NCI-H2196 (cell line): ENCODE measurements around the gene GPRC5C.

Source experiments
- DNase-seq: peaks from one replicate; lab custom pipeline; 2025; ENCODE audit not compliant: unreplicated experiment; lab: John Stamatoyannopoulos, UW

The GPRC5C gene, protein sequence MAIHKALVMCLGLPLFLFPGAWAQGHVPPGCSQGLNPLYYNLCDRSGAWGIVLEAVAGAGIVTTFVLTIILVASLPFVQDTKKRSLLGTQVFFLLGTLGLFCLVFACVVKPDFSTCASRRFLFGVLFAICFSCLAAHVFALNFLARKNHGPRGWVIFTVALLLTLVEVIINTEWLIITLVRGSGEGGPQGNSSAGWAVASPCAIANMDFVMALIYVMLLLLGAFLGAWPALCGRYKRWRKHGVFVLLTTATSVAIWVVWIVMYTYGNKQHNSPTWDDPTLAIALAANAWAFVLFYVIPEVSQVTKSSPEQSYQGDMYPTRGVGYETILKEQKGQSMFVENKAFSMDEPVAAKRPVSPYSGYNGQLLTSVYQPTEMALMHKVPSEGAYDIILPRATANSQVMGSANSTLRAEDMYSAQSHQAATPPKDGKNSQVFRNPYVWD

DNA sequence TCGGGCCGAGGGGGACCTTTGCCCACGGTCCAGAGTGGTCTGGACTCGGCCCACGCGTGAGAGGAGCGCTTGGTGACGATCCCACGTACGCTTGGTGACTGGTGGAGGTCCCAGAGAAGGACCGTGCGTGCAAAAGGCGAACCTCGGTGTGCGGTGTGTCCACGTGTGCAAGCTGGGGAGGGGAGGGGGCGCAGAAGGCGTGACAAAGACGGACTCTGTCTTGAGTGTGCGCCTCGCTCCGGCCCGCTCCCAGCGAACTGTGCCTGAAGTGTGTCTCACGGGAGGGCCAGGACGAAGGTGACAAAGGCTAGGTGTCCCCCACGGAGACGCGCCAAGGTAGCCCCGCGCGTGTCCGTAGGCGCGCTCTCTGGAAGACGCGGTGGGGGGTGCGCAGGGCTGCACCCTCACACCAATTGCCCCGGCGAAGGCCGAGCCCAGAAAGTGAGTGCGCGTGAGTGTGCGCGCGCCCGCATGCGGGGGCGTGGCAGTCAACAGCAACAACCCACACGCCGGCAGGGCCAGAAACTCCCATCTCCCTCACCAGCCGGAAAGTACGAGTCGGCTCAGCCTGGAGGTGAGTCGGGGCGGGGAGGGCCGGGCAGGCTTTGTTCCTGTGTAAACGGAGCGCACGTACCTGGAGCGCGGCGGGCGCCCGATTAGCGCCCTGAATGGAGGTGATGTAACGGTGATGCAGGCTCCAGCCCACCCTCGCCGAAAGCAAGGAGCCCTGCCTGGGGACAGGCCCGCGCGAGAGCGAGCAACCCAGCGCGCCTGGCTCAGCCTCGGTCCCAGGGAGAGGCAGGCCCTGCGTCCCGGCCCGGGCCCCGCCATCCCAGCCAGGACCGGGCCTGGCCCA, at the start of gene GPRC5C:
GPRC5C (plus strand) TSS at position 521 of the 856 bp plus-strand sequence. CDS start 7,689 bp downstream, outside the sequence.
- peak; percentile 89 for DNase-seq

DNA sequence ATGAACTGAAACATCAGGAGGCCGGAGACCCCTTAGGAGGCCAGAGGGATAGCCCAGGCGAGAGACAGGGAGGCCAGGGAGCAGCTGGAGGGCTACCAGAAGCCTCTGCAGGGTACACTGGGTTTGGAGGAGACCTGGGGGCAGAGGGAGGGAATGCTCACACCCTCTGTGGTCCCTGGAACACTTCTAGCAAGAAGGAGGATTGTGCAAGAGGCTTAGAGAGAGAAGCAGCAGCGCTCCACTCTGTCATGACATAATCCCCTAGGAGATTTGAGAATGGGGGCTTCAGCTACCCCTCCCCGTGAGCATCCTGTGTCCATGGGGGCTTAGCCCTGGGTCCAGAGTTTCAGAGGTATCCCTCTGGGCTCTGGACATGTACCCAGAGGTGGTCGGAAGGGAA, 48.7 kb upstream of the GPRC5C start:
- DNase-seq = no peak

DNA sequence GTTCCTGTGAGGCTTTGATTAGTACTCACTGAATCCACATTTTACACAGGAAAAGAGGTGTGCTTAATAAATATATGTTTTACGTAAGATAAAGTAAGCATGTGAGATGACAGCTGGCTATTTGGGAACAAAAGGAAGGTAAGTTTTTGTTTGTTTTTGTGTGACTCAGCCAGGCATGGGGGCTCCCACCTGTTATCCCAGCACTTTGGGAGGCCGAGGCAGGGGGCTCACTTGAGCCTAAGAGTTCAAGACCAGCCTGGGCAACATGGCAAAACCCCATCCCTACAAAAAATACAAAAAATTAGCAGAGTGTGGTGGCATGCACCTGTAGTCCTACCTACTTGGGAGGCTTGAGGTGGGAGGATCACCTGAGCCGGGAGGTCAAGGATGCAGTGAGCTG, 46.7 kb upstream of the GPRC5C start:
- DNase-seq = no peak

DNA sequence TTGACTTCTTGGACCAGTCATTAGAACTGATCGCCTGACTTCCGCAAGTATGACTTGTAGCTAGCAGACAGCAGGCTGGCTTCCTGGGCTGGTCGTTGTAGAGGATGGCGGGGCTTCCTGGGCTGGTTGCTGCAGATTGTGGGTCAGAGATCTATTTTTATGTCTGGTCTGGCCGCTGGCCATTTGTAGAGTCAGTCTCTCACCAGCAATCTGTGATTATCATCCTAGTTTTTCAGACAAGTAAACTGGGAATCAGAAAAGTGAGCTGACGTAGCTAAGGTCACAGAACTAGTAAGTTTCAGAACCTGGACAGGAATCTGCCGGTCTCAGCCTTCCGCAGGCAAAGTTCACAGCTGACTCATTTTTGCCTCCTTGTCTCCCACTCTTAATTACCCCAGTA, 45.5 kb upstream of the GPRC5C start:
- DNase-seq = no peak

DNA sequence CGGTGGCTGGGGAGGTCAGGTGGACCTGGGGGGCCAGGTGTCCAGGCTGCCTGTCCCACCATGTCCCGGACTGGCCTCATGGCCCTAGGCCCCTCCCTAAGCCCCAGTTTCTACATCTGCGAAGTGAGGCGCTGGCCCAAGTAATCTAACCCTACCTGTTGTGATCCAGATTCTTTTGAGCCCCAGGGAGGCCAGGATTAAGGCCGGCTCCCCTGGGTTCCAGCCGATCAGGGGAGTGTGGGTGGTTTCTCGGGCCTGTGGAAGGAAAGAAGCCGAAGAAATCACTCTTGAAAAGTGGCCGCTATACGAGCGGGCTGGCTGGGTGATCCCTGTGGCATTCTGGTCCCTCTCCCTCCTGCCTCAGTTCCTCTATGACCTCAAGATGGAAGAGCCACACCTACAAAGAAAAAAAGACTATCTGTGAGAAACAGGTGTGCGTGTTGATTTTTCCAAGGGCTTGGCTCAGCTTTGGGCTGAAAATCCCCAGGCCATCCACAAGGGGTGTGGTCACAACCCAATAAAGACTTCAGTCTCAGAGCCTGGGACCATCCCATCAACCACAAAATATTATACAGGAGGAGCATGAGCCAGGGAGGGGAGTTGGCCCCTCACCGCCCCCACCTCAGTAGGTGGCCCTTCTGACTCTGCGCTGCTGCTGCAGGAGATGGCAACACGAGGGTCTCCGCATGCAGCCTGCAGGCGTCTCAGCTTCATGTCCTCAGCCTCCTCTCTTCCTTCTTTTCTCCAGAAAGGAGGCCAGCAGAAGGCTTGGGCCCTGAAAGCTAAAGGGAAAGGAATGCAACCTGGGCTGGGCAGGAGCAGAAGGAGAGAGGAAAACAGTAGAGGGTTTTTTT, 44.3 kb upstream of the GPRC5C start:
- DNase-seq = no peak

DNA sequence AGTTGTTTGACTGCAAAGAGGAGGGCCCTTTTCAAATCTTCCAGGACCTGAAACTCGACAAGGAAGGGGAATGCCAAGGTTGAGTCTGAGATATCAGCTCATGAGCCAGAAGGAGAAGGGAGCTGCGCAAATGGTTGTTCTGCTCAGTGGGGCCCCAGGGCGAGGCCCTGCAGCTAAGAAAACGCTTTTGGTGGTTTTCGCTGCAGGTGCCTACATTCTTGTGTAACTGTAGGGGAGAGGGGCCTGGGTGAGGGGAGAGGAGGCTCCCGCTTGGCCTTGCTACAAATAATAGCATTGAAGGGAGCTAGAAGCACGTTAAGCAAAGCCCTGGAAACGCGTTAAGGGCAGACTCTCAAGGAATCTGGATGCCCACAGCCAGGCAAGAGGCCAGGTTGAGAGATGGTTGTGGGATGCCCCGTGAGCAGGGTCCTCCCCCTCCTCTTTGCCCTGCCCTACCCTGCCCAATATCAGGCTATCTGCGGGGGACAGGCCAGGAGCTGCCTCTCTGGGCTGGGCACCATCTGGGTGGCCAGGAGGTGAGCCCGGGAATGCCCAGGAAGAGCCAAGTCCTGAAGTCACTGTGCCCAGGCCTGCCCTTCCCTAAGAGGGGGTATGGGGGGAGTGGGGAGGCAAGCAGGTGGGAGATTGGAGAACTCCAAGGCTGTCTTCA, 42.7 kb upstream of the GPRC5C start:
- DNase-seq = no peak

DNA sequence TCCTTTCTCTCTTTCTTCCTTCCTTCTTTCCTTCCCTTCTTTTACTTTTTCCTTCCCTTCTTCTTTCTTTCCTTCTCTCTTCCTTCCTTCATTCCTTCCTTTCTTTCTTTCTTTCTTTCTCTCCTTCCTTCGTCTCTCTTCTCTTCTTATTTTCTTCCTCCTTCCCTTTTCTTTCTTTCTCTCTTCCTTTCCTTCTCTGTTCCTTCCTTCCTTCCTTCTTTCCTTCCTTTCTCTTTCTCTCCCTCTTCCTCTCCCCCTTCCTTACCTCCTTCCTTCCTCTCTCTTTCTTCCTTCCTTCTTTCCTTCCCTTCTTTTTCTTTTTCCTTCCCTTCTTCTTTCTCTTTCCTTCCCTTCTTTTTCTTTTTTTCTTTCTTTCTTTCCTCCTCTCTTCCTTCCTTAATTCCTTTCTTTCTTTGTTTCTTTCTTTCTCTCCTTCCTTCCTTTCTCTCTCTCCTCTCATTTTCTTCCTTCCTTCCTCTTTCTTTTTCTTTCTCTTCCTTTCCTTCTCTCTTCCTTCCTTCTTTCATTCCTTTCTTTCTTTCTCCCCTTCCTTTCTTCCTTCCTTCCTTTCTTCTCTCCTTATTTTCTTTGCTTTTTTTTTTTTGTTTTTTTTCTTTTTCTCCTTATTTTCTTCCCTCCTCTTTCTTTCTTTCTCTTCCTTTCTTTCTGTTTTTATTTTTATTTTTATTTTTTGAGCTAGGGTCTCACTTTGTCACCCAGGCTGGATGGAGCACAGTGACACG, 41.8 kb upstream of the GPRC5C start:
- DNase-seq = no peak

DNA sequence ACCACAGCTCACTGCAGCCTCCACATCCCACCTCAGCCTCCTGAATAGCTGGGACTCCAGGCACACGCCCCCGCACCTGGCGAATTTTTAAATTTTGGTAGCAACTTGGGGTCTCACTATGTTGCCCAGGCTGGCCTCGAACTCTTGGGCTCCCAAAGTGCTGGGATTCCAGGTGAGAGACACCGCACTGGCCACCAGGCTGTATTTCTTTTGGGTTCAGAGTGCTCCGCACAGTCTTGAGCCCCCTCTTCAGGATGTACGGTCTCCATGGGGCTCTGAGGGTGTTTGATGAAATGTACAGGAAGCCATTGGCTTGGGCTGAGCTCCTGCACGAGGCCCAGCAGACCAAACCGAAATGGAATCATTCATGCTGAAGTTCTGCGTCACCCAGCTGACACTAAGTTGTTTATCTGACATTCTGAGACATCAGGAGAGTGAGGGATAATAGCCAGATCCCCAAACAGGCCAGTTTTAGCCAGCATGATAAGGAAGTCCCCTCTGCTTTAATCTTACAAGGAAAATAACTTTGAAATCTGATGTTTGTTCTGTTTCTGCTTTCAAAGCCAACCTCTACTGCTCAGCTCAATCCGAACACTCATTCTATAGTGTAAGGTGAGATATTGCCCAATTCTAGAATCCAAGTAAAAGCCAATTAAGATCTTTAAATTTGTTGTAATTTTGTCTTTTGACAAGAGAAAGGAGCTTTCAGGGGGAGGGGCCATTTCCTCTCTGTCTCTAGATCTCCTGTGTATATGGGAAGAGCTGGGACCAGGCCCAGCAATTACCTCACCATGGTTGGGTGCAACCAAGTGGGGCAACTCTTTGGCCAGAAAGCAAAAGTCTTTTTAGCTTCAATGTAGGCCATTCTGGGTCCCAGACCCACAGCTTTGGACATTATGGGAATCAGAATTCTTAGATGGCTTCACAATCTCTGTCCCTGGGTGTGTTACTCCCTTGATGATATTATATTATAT, 40.9 kb upstream of the GPRC5C start:
- DNase-seq = no peak

DNA sequence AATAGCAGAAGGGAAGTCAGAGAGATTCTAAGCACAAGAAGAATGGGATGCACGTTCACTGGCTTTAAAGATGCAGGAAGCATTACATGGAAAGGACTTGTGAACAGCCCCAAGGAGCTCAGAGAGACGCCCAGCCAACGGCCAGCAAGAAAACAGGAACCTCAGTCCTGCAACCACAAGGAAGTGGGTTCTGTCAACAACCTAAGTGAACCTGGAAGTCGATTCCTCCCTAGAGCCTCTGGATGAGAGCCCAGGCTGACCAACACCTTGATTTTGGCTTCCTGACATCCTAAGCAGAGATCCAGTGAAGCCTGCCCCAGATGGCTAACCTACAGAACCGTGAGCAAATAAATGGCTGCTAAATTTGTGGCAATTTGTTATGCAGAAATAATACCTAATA, 40.1 kb upstream of the GPRC5C start:
- no peak for DNase-seq

DNA sequence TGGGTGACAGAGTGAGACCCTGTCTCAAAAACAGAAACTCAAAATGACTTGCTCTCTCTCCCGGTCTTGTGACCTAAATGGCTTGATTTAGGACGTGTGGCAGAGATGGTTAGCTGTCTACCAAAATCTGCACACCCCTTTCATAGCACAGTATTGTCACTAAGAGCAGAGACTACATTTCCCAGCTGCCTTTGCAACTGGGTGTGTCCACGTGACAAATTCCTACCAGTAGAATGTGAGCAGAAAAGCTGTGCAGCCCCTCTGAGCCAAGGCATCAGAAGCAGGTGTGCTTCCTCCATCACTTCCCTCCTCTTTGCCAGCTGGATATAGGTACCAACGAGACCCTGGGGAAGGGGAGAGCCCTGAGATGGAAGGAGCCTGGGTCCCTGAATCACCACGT, 39.0 kb upstream of the GPRC5C start:
- no peak for DNase-seq

DNA sequence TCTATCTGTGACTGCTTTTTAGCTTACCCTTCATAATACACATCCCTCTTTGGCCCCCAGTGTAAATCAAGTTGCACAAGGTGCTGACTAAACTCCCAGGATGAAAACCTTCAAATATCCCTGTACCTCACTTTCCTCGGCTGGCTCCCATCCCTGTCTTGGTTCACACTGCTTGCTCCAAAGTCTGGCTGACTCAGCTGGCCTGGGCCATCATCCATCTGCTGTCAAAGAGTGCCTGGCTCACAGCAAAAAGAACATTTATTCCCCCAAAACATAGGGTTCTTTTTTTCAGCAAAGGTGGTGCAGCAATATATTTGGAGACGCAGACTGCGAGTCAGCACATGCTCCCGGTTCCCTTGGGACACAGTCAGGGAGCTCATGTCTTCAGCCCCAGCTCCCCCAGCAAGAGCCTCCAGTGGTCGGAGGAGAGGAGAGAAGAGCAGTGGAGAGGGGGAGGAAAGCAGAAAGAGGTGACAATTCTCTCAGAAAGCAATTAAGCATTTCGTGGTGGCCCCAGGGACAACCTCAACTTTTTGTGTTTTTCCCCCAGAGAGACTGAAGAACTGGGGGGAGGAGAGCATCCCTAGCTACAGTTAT, 38.4 kb upstream of the GPRC5C start:
- DNase-seq = no peak

DNA sequence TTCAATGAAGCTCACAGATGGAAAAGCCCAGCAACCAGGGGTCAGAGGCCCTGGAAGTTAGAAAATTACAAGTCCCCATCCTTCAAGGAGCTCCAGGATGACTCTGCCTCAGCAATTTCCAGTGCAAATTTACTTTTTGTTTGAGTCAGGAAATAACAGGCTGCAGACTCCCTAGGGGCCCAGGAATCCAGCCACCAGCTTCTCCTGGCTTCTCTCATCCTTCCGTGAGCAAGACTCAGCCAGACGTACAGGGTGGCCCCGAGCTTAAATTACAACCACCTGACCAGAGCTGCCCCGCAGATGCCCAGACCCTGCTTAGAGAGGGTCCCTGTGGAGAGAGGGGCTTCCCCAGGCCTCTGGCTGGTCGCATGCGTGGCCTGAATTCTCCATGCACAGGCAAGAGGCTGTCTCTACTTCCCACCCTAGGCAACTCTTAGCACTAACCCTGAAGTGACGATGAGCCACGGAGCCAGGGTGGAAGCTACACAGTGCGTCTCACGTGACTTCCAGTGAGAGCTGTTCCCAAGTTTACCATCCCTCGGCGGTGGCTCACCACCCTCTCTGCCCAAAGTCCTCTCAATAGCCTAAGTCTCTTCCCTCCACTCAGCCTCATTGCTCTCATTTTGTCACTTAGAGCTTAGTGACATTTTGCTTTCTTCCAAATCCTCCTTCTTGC, 37.5 kb upstream of the GPRC5C start:
- DNase-seq = no peak

DNA sequence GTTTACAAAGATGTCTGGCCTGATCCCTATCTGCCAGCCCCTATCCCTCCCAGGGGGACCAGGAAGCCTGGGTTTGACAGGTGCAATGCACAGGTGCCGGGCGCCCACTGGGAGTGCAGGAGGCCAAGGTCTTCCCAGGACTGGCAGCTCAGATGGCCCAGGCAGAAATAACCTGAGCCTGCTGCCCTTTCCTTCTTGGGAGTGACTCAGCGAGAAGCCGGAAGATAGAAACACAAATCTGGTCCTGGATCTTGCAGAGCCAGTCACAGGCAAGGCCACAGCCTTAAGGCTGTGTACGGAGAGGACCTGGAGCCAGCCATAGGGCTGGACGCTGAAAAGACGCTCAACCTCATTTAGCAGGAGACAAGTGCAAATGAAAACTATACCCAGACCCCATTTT, 36.9 kb upstream of the GPRC5C start:
- no peak for DNase-seq

DNA sequence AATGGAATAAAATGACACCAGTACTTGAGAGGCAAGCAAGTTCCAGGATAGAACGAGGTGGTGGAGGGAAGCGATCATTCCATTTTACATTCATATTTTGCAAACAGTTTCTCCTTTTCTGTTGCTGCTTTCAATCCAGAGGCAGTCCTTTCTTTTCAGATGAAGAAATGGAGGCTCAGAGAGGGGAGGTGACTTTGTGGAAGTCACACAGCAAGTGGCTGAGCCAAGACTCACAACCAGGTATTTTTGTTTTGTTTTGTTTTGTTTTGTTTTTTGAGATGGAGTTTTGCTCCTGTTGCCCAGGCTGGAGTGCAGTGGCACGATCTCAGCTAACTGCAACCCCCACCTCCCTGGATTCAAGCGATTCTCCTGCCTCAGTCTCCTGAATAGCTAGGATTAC, 35.3 kb upstream of the GPRC5C start:
- DNase-seq = no peak

DNA sequence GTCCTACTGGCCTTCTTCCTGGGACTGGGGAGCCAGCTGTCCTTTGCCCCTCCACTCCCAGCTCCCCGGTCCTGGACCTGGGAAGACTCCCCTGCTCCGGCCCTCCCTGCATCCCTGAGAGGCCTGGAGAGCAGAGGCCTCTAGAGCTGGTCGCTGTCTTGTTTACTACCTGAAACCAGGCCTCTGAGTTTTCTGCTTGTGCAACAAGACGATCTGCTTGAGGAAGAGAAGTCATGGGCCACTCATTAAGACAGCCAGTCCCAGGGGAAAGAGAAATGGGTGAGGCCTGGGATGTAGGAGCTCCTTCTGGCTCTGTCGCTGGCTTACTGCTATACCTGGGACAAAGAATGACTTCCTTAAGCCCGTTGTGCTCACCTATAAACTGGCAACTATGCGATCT, 29.8 kb upstream of the GPRC5C start:
- no peak for DNase-seq

DNA sequence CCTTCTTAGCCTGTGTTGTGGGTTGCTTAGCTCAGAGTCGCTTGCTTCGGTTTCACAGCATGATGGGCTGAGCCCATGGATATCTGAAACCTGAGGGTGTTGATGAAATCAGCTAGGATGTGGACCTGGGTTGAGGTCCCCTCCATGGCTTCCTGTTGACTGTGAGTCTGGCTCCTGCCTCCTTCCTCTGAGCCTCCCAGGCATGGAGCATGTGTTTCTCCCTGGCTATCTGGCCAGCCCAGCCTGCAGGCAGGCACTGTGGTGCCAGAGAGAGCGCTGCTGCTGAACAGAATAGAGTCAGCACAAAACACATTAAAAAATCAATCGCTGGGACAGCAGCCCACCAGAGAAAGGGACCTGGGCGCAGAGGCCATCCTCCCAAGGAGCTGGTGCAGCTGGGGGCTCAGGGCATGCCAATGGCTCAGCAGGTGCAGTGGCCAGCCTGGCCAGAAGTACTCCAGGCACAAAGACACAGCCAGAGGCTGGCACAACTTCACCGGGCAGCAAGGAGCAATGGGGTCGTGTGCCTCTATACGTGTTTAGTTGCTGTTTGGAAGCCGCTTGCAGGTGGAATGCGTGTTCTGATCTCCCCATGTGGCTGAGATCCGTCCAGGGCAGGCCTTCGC, 28.3 kb upstream of the GPRC5C start:
- no peak for DNase-seq

DNA sequence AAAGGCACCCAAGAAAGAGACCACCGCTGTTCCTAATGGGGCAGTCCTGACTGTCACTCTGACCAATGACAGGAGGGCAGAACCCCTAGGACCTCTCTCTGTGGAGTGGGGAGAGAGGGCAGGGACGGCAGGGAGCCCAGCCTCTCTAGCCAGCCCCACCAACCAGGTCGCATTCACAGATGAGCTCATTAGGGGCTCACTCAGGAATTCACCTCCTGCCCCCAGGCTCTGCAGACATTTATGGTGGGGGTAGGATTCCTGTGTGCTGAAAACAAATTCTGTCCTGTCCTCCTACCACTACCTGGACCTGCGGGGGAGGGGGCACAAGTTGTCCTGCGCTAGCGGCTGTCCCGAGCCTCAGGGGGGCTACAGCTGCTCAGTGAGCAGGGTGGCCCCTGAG, 27.7 kb upstream of the GPRC5C start:
- no peak for DNase-seq
